Osteocyte (in vitro differentiated cells): Measurements from ENCODE around the gene TPSD1. TPM values are rescaled to one million over a fixed set of nuclear protein-coding genes. Genes with fewer than 3 reads are reported as not detected.

Source experiments
- DNase-seq: peaks from one replicate; pipeline ENCODE4 v3.0.0; 2021; ENCODE audit warnings: mixed read lengths; ENCODE audit not compliant: unreplicated experiment; ENCODE audit errors: extremely low spot score
- H3K27ac Mint-ChIP-seq: one replicate; pipeline ENCODE4 v1.8.0; 2021; ENCODE audit warnings: mild to moderate bottlenecking, mixed read lengths; ENCODE audit not compliant: unreplicated experiment
- H3K27me3 Mint-ChIP-seq: one replicate; pipeline ENCODE4 v1.8.0; 2021; ENCODE audit warnings: mixed read lengths; ENCODE audit not compliant: unreplicated experiment
- H3K36me3 Mint-ChIP-seq: one replicate; pipeline ENCODE4 v1.8.0; 2021; ENCODE audit warnings: mixed read lengths; ENCODE audit not compliant: unreplicated experiment
- H3K4me1 Mint-ChIP-seq: one replicate; pipeline ENCODE4 v1.8.0; 2021; ENCODE audit warnings: mixed read lengths; ENCODE audit not compliant: unreplicated experiment
- H3K4me3 Mint-ChIP-seq: one replicate; pipeline ENCODE4 v1.8.0; 2021; ENCODE audit warnings: mild to moderate bottlenecking, moderate library complexity, mixed read lengths; ENCODE audit not compliant: unreplicated experiment
- H3K9me3 Mint-ChIP-seq: one replicate; pipeline ENCODE4 v1.8.0; 2021; ENCODE audit warnings: mixed read lengths; ENCODE audit not compliant: unreplicated experiment
- total RNA-seq: library from RNA; stranded (reverse); gene quantifications from 2 replicates; pipeline ENCODE4 v1.2.1, GENCODE V29; 2021
- TF ChIP-seq, protein P1 (sequence below): fragments of 200-600 bp; sonication (generic); IDR thresholded peaks from 2 replicates; pipeline ENCODE4 v1.5.0; 2021; ENCODE audit warnings: antibody characterized with exemption, mild to moderate bottlenecking, moderate library complexity

Gene TPSD1
- total RNA-seq, 1 donor from 2014 or later, result not detected

DNA sequence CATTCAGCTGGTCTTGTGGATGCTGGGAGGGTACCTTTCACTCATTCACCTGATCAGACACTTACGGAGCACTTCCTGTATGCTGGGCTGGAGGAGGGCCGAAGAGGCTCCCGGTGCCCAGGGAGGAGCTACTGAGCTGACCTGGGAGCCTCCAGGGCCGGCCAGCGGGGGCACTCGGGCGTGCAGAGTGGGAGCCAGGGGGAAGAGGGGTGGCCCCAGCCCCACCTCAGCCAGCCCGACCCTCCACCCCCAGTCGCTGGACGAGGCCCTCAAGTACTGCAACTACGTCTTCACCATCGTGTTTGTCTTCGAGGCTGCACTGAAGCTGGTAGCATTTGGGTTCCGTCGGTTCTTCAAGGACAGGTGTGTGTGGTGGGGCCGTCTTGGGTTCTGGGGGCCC lies 41.1 kb upstream of the TPSD1 start:
- TF ChIP-seq, protein P1, sequence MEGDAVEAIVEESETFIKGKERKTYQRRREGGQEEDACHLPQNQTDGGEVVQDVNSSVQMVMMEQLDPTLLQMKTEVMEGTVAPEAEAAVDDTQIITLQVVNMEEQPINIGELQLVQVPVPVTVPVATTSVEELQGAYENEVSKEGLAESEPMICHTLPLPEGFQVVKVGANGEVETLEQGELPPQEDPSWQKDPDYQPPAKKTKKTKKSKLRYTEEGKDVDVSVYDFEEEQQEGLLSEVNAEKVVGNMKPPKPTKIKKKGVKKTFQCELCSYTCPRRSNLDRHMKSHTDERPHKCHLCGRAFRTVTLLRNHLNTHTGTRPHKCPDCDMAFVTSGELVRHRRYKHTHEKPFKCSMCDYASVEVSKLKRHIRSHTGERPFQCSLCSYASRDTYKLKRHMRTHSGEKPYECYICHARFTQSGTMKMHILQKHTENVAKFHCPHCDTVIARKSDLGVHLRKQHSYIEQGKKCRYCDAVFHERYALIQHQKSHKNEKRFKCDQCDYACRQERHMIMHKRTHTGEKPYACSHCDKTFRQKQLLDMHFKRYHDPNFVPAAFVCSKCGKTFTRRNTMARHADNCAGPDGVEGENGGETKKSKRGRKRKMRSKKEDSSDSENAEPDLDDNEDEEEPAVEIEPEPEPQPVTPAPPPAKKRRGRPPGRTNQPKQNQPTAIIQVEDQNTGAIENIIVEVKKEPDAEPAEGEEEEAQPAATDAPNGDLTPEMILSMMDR, result no peak
- Mint-ChIP-seq H3K36me3 (peaks cover 1% of the 10 kb centered on the region), H3K4me1 (no peaks in the 10 kb centered on the region), H3K27ac (no peak overlapping the region), H3K4me3 (no peak overlapping the region), H3K27me3 (no peaks in the 10 kb centered on the region), H3K9me3 (no peaks in the 10 kb centered on the region)
- DNase-seq, result no peak

DNA sequence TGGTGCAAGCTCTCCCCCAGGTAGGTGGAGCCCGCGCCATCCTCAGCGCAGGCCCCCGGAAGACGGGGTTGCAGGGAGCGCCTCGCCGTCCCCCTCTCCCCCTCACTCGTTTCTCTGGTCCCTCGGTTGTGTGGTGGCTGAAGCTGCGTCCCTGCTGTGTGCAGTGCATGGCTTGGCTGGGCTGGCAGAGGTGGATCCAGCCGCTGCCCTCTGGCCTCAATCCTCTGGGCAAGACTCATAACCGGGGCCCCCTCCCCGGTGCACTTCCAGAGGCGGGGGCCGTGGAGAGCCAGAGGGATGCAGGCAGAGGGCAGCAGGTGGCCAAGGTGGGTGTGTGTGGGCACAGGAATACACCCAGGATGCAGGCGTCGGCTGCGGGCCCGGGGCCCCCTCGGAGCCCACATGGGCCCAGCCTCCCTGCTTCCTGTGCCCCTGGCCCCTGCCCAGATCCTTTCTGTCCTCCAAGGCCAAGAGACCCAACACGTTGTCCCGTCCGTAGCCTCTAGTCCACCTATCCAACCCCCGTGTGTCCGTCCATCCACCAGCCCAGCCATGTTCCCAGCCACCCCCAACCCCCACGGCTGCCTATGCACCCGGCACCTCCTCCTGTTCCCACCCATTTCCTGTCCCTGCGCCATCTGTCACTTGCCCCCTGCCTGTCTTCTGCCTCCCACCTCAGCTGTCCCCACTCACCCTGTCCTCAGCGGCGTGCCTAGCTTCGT lies 40.1 kb upstream of the TPSD1 start:
- peaks cover 1% of the 10 kb centered on the region for H3K36me3 Mint-ChIP-seq
- H3K27me3 Mint-ChIP-seq, result no peaks in the 10 kb centered on the region
- TF ChIP-seq, protein P1, result no peak
- no peaks in the 10 kb centered on the region for H3K9me3 Mint-ChIP-seq
- no peak overlapping the region for H3K4me3 Mint-ChIP-seq
- DNase-seq, result no peak
- H3K27ac Mint-ChIP-seq, result no peak overlapping the region
- no peaks in the 10 kb centered on the region for H3K4me1 Mint-ChIP-seq

DNA sequence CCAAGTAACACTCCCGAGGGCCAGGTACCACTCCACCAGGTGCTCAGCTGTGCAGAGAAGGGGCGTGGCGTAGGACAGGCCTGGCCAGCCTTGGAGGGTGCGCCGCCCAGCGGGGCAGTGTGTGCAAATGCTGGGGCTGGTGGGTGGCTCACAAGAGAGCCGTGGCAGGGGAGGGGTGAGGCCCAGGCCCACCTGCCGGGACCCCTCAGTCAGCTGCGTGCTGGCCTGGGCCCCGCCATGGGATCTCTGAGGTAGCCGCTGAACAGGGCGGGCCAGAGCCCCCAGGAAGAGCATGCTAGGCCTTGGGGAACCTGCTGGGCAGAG lies 39.6 kb upstream of the TPSD1 start:
- H3K4me3 Mint-ChIP-seq, result no peak overlapping the region
- no peak for DNase-seq
- H3K9me3 Mint-ChIP-seq, result no peaks in the 10 kb centered on the region
- H3K27me3 Mint-ChIP-seq, result no peaks in the 10 kb centered on the region
- peaks cover 1% of the 10 kb centered on the region for H3K36me3 Mint-ChIP-seq
- TF ChIP-seq, protein P1, result no peak
- no peaks in the 10 kb centered on the region for H3K4me1 Mint-ChIP-seq
- H3K27ac Mint-ChIP-seq, result no peak overlapping the region

DNA sequence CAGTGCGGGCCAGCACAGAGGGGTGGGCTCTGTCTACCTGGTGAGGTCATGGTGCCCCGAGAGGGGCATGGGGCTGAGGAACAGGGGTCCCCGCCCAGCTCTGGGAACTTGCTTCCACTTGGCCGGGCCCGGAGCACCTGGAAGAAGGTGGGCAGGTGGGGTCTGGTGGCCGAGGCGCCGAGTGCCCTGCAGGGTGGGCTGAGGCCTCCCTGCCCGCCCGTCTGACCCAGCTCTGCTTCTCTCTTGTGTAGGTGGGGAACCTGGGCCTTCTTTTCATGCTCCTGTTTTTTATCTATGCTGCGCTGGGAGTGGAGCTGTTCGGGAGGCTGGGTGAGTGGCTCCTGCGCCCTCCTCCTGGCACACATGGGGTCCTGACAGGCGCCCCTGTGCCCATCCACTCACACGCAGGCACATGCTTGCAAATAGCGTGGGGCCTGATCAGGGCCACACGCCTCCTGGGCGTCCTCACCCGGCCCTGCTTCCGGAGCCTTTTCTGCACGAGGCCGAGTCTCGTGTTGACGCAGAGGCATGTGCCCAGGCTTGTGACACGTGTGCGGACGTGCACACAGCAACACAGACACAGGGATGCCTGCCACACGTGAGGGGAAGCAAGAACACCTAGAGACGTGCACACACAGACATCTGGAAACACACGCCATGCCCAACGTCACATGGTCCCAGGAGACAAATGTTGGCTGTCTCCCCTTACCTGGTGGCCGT lies 39.0 kb upstream of the TPSD1 start:
- Mint-ChIP-seq H3K9me3 (no peaks in the 10 kb centered on the region), H3K36me3 (peaks cover 5% of the 10 kb centered on the region), H3K4me1 (no peaks in the 10 kb centered on the region), H3K27me3 (no peaks in the 10 kb centered on the region), H3K27ac (no peak overlapping the region), H3K4me3 (no peak overlapping the region)
- no peak for DNase-seq
- TF ChIP-seq, protein P1, result no peak

DNA sequence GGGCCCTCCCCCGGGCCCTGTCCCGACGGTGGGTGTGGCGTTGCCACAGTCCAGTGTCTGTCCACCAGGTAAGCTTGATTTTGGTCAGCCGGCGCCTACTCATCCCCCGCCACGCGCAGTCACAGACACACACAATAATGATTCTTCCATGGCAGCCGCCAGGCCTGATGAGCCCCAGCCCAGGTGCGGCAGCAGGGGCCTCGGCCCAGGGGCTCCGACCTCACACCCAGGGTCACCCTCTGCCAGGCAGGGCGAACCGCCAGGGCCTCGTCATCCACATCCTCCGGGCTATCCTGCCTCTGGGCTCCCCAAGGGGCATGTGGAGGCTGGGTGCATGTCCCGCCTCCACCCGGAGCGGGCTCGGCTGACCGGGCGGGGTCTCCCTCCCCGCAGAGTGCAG lies 38.3 kb upstream of the TPSD1 start:
- Mint-ChIP-seq H3K4me1 (no peaks in the 10 kb centered on the region), H3K4me3 (no peak overlapping the region), H3K27me3 (no peaks in the 10 kb centered on the region), H3K27ac (no peak overlapping the region), H3K36me3 (peaks cover 5% of the 10 kb centered on the region), H3K9me3 (no peaks in the 10 kb centered on the region)
- no peak for DNase-seq
- TF ChIP-seq, protein P1, result no peak
